Measurements from ENCODE around the gene HSD11B2.
A peak's percentile ranks its signal among the peaks of the same experiment; 100 is the strongest.
"Not testable (repeated sequence)": the region's sequence is repeated elsewhere in the genome, so short reads cannot be mapped to it uniquely, and the experiment has no call there.

Gene HSD11B2

DNA sequence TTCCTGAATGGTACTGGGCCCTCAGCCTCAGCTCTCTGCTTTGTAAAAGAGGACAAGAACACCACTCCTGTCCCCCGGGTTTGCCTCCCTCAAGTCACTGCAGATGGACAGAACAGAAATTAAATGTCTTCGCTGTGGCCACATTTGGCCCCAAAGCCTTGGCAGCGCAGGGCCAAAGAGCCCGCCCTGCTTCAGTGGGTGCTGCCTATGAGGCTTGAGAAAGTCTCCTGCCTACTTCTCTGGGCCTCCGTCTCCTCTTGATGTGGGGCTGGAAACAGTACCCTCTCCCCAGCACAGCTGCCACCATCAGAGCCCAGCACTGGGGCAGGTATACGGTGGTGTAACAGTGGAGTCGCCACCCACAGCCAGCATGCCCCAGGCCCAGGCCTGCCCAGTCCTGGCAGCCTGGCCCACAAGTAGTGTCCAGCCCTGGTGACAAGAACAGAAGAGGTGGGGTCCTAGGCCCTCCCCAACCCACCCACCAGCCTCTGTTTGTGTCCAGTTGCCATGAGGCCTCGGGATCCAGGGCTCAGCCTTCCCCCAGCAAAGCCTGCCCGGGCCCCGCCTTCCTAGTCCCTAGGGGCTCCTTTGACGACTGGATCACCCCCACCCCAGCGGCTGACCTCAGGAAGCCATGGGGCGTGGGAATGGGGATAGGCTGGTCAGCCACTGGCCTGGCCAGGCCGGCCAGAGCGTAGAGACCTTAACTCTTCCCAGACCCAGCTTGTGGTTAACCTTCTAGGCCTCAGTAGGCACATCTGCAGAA is 33.7 kb upstream of the HSD11B2 start:
- no peak for DNase-seq

DNA sequence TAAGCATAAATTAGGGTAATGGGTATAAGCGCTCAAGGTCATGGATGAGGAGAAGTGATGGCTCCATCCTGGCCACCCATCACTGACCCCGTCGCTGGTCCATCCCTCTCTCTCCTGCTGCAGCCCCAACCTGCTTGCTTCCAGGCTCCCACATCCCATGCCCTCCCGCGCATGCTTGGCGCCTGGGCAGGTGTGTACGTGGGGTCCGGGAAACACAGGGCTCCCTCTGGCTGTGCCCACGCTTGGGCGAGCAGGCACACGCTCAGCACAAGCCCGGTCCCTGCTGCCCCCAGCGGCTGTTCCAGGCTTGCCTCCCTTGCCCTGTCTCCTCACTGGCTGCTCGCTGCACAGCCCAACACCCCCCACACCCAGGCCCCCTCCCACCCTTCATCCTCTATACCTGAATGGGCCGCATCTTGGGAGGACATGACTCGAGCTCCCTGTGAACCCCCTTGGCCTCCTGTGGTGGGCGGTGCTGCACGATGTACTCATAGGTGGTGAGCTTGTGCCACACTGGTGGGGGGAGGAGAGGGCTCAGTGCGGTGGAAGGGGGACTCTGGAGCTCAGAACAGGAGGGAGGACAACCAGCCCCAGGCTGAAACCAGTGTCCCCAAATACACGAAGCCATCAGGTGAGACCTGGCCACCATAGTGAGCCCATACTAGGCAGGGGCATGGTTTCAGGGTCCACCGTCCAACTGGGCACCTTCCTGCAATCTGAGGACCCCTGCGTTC is 32.9 kb upstream of the HSD11B2 start:
- no peak for DNase-seq

DNA sequence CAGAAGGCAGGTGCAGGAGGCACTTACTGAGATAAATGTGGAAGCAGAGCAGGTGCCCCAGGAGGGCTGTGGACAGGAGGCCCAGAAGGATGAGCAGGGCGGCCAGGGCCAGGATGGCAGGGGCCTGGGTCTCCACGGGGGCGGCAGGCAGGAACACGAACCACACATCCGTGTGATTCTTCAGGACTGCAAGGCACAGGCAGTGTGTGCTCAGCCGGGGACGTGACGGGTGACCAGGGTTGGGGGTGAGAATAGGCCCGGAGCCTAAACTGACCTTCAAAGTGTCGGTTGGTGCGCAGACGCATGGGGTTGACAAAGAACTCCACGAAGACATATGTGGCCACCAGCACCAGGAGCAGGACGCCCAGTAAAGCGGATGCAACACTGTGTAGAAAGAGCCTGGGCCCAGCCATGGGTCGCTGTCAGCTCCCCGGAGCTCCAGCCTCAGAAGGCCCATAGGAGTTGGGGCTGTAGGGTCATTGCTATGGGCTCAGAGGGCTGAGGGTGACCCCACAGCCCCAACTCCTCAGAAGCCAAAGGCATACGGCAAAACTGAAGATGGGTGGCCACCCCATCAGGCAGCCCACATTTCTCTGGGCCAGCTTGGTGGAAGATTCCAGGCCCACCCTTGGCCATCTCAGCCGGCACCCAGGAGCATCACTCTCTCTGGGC is 32.2 kb upstream of the HSD11B2 start:
- DNase-seq, result no peak

DNA sequence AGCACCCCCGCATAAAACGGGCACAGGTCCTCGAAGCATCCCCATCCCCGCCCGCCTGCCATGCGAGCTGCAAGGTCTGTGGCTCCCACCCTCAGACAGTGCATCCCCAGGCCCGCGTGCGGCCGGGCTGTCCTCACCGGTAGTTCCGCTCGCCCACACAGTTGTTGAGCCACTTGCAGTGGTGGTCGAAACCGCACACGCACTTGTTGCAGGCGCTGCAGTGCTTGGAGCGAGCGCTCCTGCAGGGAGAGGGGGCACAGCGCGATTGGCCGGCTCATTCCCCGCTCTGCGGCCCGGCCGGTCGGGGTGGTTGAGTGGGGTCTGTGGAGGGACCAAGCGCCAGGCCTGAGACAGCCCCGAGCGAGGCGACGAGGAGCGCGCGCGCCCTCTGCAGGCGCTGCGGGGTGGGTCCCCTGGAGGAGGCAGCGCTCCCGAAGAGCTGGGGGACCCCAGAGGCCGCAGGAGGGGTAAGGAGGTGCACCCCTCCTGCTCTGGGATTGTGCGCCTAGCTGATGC is 31.6 kb upstream of the HSD11B2 start:
- peak; percentile 13 for DNase-seq

DNA sequence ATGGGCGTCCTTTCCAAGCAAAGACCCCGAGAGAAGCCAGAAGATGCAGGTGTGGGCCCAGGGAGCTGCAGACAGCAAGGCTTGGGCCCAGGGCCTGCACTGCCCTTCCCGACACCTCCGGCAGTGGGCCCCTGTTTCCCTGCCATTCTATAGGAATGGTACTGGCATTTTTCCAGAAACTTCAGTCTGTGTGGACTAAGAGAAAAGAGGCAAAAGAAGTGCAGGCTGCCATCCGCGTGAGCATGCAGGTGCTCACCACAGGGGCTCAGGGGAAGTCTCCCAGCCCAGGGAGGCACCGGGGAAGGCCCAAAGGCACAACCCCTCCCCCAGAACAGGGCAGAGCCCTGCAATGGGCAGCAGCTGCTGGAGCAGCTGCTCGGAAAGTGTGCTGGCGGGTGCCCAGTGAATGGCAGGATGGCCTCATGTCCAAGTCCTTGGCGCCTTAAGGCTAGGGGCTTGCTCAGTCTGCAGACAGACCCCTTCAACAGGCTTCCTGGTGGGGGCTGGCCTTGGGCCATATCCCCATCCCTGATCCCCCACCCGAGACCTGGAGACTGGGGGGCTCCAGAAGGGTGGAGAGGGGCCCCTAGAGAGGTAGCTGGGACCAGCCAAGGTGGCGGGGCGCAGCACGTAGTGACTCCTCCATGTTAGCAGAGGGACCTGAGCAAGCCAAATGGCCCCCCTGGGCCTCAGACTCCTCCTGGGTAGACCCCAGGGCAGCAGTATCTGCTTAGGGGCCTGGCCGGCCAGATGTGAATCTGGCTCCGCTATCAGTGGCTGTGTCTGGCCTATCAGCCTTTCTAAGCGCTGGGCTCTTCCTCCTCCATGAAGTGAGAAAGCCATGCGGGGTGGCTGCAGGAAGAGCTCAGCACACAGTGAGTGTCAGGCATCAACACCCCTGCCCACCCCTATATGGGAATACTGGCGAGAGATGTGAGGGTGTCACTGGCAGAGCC is 30.9 kb upstream of the HSD11B2 start:
- DNase-seq, result no peak

DNA sequence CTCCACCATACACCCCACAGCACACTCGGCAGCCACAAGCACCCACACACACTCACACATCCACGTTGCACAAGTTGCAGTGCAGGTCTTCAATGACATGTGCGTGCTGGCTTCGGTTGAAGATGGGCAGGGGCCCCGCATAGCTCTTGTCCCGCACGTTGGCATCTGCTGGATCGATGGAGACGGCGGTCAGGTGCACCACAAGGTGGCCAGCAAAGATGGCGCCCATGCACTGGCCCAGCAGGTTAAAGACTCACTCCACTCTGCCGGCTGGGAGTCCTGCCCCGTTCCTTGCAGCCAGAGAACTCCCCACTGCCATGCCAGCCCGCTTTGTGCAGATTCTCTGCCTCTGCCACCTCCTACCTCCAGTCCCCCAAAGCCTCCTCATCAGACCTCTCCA is 30.0 kb upstream of the HSD11B2 start:
- DNase-seq, result no peak

DNA sequence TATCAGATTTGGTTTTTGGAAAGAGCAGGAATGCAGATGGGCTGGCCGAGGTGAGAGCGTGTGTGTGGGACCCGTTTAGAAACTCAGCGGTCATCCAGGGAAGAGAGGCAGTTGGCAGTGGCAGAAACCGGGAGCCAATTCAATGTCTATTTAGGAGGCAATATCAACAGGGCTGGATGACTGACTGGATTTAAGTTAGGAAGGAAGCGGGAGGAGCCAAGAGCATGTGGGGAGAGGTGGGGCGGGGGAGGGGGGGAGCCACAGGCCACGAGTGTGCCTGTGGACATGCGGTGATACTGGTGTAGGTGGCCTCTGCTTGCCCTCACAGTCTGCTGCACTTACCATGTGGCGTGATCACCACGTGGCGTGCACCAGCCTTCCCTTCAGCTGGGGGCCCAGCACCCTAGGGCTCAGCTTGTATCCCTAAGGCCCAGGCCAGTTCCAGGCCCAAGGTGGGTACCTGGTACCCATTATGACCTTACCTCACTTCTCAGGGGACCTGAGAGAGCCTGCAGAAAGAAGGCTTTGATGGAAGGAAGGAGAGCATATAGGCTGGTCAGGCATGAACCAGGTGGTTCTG is 26.9 kb upstream of the HSD11B2 start:
- DNase-seq, result no peak

DNA sequence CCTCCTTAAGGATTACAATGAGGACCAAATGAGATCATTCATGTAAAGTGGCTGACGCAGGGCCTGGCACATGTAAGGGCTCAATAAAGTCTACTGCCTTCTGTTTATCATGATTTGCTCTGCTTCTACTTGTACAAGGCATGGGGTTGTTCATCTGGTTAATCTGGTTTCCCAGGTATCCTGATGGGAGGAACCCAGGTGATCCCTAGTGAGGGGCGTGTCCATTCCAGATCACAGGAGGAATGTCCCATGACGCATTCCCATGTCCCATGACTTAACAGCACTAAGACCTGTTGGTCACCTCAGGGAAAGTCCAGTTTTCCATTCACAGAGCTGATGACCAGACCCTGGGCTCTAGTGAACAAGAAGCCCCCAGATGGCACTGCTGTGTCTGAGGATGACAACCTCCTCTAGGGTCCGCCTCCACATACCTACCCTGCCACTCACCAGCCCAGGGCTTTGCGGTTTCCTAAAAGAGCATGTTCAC is 26.1 kb upstream of the HSD11B2 start:
- no peak for DNase-seq

DNA sequence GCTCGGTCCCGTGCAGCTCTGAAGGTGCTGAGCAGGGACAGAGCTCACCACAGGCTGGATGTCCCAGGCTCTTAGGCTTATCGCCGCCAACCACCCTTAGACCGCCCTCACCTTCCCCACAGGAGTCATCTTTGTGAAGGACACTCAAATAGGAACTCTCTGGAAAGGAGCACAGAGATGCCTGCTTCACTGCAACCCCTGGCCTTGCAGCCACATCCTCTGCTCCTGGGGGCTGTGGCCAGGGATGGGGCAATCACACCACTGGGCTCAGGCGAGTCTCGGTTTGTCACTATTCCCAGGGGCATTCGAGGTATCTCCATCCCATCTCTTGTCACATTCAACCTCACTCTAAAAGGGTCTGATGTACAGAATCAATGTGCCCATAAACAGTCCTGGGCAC is 25.6 kb upstream of the HSD11B2 start:
- DNase-seq, result no peak

DNA sequence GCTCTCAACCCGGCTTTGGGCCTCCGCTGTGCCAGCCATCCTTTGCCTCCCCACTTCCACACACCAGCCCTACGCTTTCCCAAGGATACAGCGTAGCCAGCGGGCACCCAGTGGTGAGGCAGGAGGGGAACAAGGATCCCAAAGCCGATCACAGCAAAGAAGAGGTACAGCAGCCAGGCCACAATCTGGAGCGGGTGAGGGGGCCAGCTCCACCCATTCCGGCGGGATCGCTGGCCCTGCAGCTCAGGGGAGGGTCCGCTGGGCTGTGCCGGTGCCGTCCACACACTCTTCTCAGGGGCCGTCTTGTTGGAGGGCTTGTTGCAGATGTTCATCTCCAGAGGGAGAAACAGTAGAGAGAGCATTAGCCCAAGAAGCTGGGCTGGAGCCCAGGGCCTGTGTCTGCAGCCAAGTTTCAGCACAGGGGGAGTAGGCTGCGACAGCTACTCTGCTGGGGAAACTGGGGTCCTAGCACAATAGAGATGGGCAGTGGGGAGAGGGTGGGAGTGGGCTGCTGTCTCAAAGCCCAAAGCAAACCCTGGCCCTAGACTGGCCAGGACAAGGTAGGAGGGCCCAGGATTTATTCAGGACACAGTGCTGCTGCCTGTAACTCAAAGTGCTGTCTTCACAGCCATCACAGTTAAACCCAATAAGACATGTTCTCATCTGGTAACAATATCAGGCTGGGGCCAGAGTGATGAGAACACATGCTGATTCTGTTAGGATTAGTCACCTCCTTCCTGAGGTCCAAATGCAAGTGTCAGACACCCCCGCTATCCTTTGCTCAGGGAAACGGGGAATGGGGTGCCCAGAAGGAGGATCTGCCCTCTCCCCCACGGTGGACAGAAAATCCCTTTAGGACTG is 24.6 kb upstream of the HSD11B2 start:
- no peak for DNase-seq

DNA sequence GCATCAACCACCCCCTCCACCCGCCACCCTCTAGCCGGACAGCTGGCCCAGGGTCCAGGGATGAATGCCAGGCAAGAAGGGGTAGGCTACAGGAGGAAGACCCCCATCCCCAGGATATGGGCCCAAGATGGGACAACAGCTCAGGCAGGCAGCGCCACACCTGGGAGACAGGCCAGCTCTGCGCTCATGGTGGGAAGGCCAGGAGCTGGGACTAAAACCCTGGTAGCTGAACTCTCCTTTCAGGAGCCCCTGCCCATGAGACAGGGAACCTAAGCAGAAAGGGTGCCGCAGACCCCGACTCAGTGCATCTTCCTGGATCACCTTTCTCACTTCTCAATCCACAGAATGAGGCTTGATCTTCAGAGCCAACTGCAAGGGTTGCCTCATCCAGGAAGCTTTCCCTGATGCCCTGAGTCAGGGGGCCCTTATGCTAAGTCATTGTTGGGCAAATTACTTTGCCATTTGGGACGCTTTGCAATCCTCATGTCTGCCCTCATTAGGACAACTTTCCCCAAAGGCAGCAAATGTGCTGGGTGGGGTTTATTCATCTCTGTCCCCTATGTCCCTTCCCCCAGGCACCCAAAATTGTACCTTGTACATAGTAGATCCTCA is 23.6 kb upstream of the HSD11B2 start:
- no peak for DNase-seq

DNA sequence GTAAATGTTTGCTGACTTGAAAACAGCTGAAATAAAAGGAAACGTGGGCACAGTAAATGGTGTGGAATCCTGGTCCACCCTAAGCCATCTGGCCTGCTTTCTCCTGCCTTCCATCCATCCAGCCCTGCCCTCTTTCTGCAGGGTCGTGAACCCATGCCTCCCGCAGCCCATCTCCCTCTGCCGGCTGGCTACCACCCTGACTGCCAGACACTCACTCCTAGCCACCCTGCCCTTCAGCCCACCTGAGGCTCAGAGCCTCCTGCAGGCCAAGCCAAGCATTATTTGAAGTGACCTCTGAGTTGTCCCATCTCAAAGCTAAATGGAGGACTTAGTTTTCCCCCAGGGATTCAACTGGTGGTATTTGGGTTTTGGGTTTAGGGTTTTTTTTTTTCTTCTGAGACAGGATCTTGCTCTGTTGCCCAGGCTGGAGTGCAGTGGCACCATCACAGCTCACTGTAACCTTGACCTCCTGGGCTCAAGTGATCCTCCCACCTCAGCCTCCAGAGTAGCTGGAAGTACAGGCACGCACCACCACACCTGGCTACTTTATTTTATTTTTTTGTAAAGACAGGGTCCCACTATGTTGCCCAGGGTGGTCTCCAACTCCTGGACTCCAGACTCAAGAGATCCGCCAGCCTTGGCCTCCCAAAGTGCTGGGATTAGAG is 23.0 kb upstream of the HSD11B2 start:
- no peak for DNase-seq

DNA sequence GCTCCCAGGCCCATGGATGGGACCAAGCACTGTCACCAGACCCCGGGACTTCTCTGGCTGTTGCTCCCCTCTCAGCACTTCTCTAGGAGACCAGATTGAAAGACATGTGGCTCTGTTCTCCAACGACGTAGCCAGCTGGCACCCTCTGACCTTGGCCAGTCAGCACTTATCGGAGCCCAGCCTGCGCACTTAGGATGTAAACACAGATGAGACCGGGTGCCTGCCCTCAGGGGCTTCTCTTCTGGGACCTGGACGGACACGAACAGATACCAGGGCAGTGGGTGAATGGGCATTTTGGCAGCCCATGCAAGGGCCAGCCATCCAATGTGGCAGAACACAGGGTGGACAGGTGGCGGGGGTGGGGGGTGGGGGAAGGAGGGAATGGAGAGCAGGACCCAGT is 21.3 kb upstream of the HSD11B2 start:
- DNase-seq, result no peak

DNA sequence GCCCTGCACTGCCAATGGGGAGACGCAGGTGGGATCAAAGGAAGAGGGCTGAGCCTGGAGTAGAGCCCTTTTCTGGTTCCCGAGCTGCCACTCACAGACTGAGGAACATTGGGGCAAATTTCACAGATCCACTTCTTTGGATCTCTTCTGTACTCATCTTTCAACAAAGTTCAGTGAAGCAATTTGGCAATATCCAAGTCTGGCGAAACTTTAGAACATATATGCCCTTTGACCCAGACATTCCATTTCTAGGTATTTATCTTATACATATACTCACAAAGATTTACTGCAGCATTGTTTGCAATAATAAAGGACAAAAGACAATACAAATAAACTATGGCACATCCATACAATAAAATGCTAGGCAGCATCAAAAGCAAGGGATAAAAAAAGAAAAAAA is 19.6 kb upstream of the HSD11B2 start:
- DNase-seq, result no peak

DNA sequence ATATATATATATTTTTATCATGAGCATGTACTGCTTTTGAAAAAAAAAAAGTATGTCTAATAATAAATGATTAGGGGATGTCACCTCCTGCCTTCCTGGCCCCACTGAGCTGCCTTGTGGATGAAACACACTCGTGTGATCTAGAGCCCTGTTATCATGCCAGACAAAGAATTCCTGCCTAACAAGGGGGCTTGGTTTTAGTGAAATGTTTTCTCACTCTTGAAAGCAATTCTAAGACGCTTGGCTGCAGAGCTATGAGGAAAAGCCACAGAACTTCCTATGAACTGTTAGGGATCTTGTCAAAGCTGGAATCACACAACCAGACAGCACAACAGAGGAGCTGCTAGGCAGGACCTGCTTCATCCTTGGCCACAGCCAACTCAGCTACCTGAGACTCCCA is 18.6 kb upstream of the HSD11B2 start:
- no peak for DNase-seq

DNA sequence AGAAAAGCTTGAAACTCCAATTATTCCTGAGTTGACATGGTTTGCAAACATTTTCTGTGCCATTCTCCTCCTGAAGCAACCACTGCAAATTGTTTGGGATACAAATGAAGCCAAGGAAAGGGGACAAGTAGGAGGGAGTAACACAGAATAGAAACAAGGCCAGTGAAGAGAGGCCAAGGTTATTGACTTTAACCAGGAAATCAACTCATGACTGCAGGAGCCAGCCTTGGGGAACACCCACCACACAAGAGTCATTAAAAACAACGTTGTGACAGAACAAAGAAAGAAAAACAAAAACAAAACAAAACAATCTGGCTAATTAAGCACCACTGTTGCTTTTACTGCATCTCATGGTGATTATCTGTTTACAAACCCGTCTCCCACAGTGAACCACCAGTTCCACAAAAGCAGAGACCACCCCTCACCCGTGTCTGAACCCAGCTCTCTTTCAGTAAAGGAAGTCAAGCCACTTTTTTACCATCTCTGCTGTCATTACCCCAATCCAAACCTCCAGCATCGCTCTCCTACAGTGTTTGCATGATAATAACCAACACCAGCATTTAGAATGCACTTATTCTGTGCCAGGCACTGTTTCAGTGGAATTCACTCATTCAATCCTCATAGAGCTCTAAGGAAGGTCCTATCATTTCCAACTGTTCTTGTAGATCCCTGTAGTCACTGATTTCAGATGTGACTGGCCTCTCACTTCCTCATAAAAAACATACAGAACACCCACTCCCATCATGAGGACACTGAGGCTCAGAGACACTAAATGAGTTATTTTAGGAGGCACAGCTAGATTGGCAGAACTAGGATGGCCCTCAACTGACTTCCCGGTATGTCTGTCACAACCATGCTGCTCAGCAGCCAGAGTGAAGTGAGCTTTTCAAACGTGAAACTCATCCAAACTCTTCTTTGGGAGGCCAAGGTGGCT is 16.7 kb upstream of the HSD11B2 start:
- DNase-seq, result no peak

DNA sequence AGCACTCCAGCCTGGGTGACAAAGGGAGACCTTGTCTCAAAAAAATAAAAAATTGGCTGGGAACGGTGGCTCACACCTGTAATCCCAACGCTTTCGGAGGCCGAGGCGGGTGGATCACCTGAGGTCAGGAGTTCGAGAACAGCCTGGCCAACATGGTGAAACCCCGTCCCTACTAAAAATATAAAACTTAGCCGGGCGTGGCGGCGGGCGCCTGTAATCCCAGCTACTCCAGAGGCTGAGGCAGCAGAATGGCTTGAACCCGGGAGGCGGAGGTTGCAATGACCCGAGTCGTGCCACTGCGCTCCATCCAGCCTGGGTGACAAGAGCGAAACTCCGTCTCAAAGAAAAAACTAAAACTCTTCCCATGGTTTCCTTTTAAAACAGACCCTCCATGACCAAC is 15.5 kb upstream of the HSD11B2 start:
- not testable (repeated sequence) for DNase-seq

DNA sequence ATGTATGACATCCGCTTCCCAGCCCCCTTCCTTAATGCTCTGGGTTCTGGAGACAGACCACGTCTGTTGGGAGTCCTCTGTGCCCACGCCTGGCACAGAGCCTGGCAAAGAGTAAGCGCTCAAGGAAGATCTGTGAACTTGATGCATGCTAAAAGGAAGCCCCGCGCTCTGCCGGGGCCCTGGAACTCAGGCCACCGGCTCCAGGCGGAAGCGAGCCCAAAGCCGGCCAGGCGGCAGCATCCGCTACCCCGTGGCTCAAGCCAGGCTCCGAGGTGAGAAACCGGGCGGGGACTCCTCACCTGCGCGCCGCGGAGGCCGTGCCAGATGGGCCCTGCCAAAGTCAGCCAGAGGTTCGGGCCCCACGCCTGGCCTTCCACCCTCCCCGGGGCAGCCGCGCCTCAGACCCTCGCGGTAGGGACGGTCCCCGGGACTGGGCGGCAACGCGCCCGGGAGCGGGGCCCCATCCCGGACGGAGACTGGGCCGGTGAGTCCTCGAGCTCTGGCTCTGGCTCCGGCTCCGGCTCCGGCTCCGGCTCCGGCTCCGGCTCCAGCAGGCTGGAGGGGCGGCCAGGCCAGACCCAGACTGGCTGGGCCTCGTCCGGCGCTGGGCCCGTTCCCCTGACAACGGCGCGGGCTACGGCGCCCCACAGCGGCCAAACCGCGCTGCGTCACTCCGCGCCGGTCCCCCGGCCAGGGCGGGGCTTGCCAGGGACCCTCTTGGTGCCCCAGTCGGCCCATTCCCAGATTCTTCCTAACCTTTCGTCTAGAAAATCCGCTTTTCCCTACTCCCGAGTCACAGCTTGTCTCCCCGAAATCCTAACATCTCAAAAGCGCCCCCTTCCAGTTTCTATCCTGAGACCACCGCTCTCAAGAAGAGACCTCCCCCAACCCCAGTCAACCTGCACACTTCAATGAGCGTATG is 14.8 kb upstream of the HSD11B2 start, which contains the start of gene ZDHHC1:
TSS of gene ZDHHC1 (minus strand) at position 606 of the 922 bp plus-strand sequence. CDS start 8,702 bp downstream, outside the sequence.
- peak; percentile 21 for DNase-seq
